Measurements from ENCODE around the gene CCSAP.
"Not testable (repeated sequence)": the region's sequence is repeated elsewhere in the genome, so short reads cannot be mapped to it uniquely, and the experiment has no call there.

Gene CCSAP

DNA sequence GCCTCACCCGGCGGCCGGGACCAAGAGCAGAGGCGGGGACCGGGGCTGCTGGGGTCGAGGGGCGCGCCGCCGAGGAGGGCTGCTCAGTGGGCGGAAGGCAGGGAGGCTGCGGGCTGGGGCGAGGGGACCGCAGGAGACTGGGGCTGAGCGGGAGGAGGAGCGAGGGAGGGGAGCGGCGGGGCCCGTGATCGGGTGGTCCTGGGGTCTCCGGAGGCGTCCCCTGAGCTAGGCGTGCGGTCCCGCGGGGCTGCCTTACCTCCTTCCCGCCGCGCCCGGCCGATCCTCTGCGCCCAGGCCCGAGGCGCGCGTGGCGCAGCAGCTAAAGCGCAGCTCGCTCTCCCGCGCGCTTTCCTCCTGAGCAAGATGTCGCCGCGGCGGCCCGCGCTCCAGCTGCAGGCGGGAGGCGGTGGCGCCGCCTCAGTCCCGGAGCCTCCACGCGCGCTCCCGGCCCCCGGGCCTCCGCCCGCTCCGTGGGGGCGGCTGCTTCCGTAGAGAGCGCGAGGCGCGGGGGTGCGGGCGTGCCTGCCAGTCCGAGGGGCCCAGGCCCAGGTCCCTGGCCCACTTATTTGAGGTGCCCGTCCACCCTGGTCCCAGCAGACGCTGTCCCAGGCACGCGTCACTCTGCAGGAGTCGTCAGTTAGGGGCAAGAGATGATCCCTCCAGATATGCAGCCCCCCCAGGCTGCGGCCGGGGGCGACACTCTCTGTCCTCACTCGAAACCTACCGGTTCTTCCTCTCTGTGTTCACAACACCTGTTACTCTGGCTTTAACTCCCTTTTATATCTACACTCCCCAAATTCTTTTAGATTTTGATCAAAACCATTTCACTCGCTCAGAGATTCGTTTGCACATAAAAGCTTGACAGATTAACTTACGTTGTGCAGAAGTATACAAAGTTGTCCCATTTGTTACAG is at the start of gene CCSAP:
TSS of gene CCSAP (minus strand) at position 392 of the 914 bp plus-strand sequence. CDS start 582 bp downstream, outside the sequence.
- peak; percentile 64 for DNase-seq

GRCh38 chr1:229390130-229390529 is 47.3 kb upstream of the CCSAP start:
- DNase-seq, result no peak

DNA sequence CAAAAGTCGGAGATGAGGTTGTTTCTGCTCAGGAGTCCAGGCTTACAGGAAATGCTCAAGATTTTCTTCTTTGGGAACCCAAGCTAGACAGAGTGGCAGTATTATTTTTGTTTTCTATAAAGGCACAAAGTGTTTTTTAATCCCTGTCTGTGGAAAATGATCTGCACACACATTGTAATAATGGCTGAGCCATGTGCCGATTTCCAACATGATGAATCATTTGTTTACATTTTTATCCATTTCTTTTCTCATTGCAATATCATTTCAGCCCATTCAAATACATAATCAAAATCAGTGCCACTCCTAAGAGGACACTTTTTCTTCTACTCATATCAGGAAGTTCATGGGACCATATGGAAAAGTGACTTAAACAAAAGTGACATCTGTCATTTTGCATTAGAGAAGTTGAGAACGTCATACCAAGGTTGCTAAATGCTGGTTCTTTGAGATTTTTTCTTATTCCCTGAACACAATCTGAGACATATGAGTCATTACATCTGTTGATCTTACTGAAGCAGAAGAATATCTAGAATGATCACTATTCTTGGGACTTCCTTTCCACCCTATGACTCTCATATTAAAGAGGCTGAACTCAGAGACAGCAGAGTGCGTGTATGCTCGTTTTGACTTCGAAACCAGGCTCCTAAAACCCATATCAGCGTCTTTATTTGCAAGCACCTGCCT is 46.2 kb upstream of the CCSAP start:
- DNase-seq, result no peak

GRCh38 chr1:229385853-229386456 is 43.1 kb upstream of the CCSAP start:
- no peak for DNase-seq

DNA sequence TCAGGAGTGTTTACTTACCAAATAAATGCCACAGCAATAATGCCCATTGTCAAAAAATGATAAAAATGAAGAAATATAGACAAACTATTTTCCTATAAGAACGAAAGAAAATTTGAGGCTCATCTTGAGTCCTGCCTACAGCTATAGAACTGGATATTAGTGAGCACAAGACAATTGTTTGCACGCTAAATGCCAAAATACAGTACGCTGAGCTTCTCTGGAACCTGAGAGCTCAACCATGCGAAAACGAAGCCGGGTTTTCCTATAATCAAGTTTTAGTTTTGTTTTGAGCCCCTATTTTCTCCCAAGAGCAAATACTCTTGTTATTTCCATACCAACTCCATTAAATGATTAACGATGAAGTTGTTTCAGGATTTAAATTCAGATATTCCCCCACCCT is 42.0 kb upstream of the CCSAP start:
- DNase-seq, result no peak

DNA sequence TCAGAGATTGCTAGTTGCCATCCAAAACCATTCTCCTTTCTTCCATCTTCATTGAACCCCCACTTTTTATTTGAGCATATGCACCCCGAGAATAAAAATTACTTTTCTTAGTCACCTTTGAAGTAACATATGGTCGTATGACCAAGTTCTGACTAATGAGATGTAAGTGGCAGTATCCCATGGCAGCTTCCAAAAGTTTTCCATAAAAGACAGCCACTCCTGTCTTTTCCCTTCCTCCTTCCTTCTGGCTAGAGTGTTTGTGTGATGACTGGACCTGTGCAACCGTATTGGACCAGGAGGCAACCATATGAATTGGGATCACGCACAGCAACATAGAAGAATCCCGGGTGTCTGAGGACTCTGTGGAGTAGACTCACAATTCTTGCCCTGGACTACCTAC is 41.1 kb upstream of the CCSAP start:
- DNase-seq, result no peak

- DNase-seq, result no peak
These were observed 40.3 kb upstream of the CCSAP start for GRCh38 chr1:229383188-229383587.

DNA sequence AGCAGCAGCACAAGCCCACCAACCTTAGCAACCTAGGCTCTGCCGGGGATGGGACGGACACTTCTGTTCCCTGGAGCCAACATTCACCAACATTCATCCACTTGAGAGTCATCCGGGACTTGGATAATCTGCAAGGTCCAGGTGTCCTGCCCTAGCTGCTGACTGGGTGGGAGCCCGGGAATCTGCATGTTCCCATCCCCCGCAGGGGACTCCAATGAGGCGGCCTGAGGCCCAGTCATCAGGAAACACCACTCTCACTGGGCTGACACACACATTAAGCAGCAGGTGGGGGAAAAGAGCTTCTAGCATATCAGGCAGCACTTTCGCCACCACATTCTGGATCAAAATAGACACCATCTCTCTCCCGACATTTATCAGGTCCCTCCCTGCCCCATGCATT is 38.4 kb upstream of the CCSAP start:
- DNase-seq, result no peak

DNA sequence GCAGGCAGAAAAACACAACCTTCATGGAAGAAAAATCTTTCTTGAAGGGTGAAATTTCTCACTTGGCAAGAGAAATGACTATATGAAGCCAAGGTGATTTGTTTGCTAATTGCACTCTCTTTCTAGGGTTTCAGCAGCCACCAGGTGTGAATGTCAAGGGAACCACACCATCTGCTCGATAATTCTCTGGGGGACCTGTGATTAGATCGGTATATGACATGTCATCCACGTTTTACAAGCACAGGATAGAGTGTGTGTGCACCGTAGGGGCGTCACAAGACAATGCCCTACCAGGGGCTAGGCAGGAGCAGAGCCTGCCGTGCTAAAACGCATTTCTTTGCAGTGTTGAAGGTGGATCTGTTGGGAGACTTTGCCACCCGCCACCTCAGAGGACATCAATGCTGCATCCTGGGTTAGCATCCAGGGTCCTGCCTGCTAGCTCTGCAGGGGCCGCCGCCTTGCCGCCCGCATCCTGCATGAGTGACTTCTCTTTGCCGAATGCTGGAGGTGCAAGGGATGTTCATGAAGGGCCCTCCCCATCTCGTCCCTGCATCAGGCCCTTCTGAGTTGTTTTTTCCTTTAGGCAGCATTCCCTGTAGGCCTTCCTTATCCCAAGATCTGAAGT is 37.8 kb upstream of the CCSAP start:
- DNase-seq, result no peak

DNA sequence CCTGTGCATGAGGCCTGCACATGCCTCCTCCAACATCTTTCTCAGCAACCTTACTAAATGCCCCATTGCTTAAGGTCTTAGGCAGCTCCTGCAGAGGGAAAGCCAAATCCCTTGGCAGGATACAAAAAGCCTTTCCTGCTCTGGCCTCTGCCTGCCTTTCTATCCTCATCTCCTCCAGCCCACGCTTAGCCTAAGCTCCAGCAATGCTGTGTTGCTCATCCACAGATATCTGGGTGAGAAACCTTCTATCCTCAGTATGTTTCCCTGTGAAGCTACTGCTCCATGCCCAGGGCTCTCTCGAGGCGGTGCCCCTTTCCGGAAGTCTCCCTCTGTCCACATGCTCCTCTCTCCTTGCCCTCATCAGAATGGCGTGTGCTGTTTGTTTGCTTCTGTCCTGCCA is 37.0 kb upstream of the CCSAP start:
- DNase-seq, result no peak

DNA sequence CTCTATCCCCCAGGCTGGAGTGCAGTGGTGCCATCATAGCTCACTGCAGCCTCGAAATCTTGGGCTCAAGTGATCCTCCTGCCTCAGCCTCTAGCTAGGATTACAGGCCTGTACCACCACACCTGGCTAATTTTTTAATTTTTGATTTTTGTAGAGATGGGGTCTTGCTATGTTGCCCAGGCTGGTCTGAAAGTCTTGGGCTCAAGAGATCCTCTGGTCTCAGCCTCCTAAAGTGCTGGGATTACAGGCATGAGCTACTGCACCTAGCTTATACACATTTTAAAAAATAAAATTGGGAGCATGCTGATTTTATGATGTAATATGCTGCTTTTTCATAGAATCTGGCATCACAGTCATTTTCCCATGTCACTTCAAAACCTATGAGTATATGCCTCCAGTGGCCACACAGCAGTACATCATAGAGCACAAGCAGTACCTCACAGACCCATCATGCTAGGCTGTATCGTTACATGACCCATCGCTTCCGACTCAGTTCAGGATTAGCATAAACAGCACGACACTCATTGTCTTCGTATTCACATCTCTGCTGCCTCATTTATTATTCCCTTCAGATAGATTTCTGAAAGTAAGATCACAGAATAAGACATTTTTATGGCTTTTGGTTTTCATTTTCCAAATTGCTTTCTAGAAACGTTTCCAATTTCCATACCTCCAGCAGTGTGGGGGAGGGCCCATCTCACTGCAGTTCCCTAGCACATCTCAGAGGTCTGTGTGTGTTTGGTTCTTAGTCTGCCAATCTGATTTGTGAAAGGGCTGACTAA is 35.9 kb upstream of the CCSAP start:
- no peak for DNase-seq

GRCh38 chr1:229378035-229378434 is 35.2 kb upstream of the CCSAP start:
- not testable (repeated sequence) for DNase-seq

DNA sequence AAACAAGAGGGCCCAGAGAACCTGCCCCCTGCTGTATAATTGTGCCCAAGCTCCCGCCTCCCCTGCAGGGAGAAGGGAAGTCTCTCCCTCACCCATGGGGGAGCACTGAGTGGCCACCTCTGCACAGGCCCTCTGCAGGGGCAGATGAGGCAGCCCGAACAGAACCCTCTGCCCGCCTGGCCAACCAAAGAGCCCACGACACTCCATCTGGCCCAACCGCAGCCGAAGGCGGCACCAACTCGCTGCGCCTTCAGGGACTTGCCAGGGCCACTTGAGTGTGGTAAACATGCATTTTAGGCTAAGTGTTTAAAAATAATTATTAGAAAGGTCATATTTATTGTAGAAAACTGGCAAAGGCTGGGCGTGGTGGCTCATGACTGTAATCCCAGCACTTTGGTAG is 34.6 kb upstream of the CCSAP start:
- DNase-seq, result no peak

DNA sequence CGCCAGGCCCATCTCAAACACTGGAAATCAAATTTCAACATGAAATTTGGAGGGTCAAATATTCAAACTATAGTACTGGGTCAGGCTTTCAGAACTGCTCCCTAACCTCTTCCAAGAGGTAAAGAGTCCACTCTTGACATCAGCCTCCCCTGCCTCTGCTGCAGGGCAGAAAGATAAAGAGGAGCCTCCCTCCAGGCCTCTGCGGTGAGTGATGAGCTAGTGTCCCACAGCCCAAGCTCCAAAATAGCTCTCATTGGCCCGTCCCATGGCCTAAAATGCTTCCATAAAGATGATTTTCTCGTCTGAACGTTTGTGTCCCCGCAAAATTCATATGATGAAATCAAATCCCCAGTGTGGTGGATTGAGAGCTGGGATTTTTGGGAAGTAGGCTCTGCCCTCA is 33.7 kb upstream of the CCSAP start:
- DNase-seq, result no peak

- no peak for DNase-seq
These were observed 31.6 kb upstream of the CCSAP start for GRCh38 chr1:229374485-229374884.

DNA sequence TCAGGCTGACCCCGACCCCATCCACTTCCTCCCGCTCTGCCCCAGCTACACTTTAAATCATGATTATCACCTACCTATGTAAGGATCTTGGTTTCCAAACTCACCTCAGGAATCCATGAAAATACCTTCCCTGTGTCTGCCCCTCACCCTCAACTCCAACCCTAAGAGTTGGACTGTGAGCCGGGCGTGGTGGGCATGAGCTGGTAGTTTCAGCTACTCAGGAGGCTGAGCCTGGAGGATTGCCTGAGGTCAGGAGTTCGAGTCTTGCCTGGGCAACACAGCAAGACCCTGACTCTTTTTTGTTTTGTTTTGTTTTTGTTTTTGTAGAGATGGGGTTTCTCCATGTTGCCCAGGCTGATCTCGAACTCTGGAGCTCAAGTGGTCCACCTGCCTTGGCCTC is 30.5 kb upstream of the CCSAP start:
- DNase-seq, result no peak

DNA sequence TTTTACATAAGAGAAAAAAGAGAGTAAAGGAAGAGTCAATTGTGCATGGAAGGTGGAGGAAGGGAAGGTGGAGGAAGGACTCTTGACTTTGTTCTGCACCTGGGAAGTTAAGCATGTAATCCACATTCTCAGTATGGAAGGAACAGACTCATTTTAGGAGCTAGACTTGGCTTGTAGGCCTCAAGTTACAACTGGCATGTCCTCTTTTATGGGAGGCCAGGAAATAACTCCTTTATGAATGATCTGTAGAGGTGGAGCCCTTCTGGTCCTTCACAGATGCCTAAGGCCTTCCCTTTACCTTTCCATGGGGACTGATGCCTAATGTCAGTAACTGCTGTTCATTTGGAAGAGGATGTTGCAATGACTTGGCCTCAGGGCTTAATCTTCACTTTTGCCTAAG is 29.4 kb upstream of the CCSAP start:
- no peak for DNase-seq

DNA sequence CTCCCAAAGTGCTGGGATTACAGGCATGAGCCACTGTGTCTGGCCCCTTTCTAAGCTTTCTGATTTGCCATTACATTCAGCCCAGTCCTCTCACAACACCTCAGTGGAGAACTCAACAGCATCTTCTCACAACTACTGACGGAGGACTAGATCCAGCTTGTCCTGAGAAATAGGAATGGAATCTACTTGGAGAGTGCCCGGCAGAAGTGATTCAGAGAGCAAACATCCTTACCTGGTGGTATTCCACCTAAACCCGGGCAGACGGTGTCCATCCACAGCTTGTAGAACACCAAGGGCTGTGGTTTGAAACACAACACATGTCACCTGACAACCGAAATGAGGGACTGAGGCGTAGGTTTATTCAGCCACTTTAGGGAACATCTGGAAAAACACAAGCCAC is 28.8 kb upstream of the CCSAP start:
- no peak for DNase-seq

DNA sequence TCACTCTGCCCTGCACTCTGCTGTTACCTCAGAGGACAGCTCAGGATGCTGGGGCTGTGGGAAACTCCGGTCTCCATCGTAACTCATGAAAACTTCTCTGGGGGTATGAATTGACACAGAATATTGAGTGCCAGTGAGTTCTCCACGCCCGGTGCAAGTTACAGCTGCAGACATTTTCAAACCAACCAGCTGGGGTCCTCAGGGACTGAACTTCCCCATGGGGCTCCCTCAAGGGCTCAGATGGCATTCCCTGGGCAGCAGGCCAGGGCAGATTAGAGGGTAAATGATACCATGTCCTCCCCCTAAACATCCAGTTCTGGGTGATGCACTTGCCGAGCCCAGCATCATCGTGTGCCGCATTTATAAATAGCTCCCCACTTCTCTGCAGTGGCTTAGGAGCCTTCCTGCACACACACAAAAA is 27.8 kb upstream of the CCSAP start:
- DNase-seq, result peak; percentile 10

DNA sequence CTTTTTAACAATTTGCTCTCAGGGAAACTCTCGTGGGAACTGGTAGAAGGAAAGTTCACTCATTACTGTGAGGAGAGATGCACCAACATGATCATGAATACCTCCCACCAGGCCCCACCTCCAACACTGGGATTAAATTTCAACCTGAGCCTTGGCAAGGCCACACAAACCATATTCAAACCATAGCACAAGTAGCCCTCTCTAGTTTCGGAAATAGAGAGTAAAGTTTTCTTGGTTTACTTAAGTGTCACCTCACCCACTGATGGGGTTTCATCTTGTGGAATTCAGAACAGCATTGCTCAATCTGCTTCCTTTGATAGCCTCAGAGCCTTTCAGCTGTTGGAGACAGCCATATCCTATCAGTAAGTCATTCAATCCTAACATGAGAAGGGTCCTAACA is 25.5 kb upstream of the CCSAP start:
- DNase-seq, result no peak

GRCh38 chr1:229365569-229365968 is 22.7 kb upstream of the CCSAP start:
- DNase-seq, result peak; percentile 17

GRCh38 chr1:229364207-229365065 is 21.6 kb upstream of the CCSAP start:
- DNase-seq, result no peak
